HEK293 (cell line): ENCODE results near the gene THSD7B.

ENCODE experiments used
- CTCF ChIA-PET: fragments of 350-600 bp; formaldehyde crosslinking; extraction: SDS; loops from one replicate; lab custom pipeline; 2021; ENCODE audit warnings: antibody characterized with exemption; lab: Yijun Ruan, JAX
- POLR2A ChIA-PET: fragments of 300-600 bp; formaldehyde crosslinking; extraction: SDS; loops from one replicate; lab custom pipeline; 2020; ENCODE audit warnings: antibody characterized with exemption, inconsistent platforms; lab: Yijun Ruan, JAX
- H3K27ac ChIP-seq: fragments of 200-500 bp; sonication (Bioruptor generic); 2 replicates; pipeline ENCODE4 v1.5.1; 2014; ENCODE audit warnings: low read depth, low read length, control low read depth, inconsistent platforms; ENCODE audit errors: extremely low read depth
- H3K36me3 ChIP-seq, 2 experiments: fragments of 200-500 bp in 1 of 2; sonication (Bioruptor generic) in 1 of 2; 1 replicate in 1 of 2; 2 replicates in 1 of 2; pipeline ENCODE4 v1.5.1; 2014 to 2017; ENCODE audit warnings: inconsistent platforms in 2 of 2, low read length in 2 of 2; ENCODE audit not compliant: control insufficient read depth in 2 of 2, insufficient read depth in 1 of 2
- H3K4me1 ChIP-seq: fragments of 200-500 bp; sonication (Bioruptor generic); 2 replicates; pipeline ENCODE4 v1.5.1; 2014; ENCODE audit warnings: mild to moderate bottlenecking, low read length, inconsistent platforms; ENCODE audit not compliant: control insufficient read depth, insufficient read depth
- H3K4me3 ChIP-seq: 2 replicates; pipeline ENCODE4 v1.5.1; 2011; ENCODE audit warnings: low read depth, mild to moderate bottlenecking, control low read depth, low read length, moderate library complexity
- H3K9me3 ChIP-seq: fragments of 200-500 bp; sonication (Bioruptor generic); 2 replicates; pipeline ENCODE4 v1.5.1; 2014; ENCODE audit warnings: low read depth, low read length, inconsistent platforms; ENCODE audit not compliant: control insufficient read depth, insufficient read depth
- GLI4 ChIP-seq: fragments of 450-650 bp; formaldehyde crosslinking; IDR thresholded peaks from 2 replicates; pipeline ENCODE4 v1.5.1; 2016; ENCODE audit warnings: missing biosample characterization, missing genetic modification characterization
- PRDM4 ChIP-seq: fragments of 450-650 bp; formaldehyde crosslinking; IDR thresholded peaks from 2 replicates; pipeline ENCODE4 v1.5.1; 2017; ENCODE audit warnings: missing biosample characterization, missing genetic modification characterization
- SP2 ChIP-seq: fragments of 450-650 bp; formaldehyde crosslinking; IDR thresholded peaks from 2 replicates; pipeline ENCODE4 v1.5.1; 2016; ENCODE audit warnings: missing biosample characterization, missing genetic modification characterization
- WT1 ChIP-seq: fragments of 450-650 bp; formaldehyde crosslinking; IDR thresholded peaks from 2 replicates; pipeline ENCODE4 v1.5.1; 2016; ENCODE audit warnings: missing biosample characterization, missing genetic modification characterization
- YY2 ChIP-seq: fragments of 450-650 bp; formaldehyde crosslinking; IDR thresholded peaks from 2 replicates; pipeline ENCODE4 v1.5.1; 2016; ENCODE audit warnings: missing biosample characterization, missing genetic modification characterization
- ZBTB6 ChIP-seq: fragments of 450-650 bp; formaldehyde crosslinking; IDR thresholded peaks from 2 replicates; pipeline ENCODE4 v1.5.1; 2017; ENCODE audit warnings: missing biosample characterization, missing genetic modification characterization
- ZIC2 ChIP-seq: fragments of 450-650 bp; formaldehyde crosslinking; IDR thresholded peaks from 2 replicates; pipeline ENCODE4 v1.5.1; 2016; ENCODE audit warnings: missing biosample characterization, missing genetic modification characterization
- ZNF223 ChIP-seq: fragments of 450-650 bp; formaldehyde crosslinking; IDR thresholded peaks from 2 replicates; pipeline ENCODE4 v1.5.1; 2016; ENCODE audit warnings: missing biosample characterization, missing genetic modification characterization
- ZNF302 ChIP-seq: fragments of 450-650 bp; formaldehyde crosslinking; IDR thresholded peaks from 2 replicates; pipeline ENCODE4 v1.5.1; 2016; ENCODE audit warnings: missing biosample characterization, missing genetic modification characterization, low read depth
- ZNF362 ChIP-seq: fragments of 450-650 bp; formaldehyde crosslinking; IDR thresholded peaks from 2 replicates; pipeline ENCODE4 v1.5.1; 2016; ENCODE audit warnings: missing biosample characterization, missing genetic modification characterization
- ZNF48 ChIP-seq: fragments of 450-650 bp; formaldehyde crosslinking; IDR thresholded peaks from 2 replicates; pipeline ENCODE4 v1.5.1; 2016; ENCODE audit warnings: missing biosample characterization, missing genetic modification characterization
- ZNF549 ChIP-seq: fragments of 450-650 bp; IDR thresholded peaks from 2 replicates; pipeline ENCODE4 v1.5.1; 2018; ENCODE audit warnings: missing biosample characterization, missing genetic modification characterization, mild to moderate bottlenecking, inconsistent platforms, moderate library complexity
- ZNF585B ChIP-seq: fragments of 450-650 bp; formaldehyde crosslinking; IDR thresholded peaks from 2 replicates; pipeline ENCODE4 v1.5.1; 2016; ENCODE audit warnings: missing biosample characterization, missing genetic modification characterization
- ZNF610 ChIP-seq: fragments of 450-650 bp; formaldehyde crosslinking; IDR thresholded peaks from 2 replicates; pipeline ENCODE4 v1.5.1; 2016; ENCODE audit warnings: missing biosample characterization, missing genetic modification characterization, borderline replicate concordance
- ZNF654 ChIP-seq: fragments of 450-650 bp; formaldehyde crosslinking; IDR thresholded peaks from 2 replicates; pipeline ENCODE4 v1.5.1; 2016; ENCODE audit warnings: low read depth, missing biosample characterization, missing genetic modification characterization
- ZNF660 ChIP-seq: fragments of 450-650 bp; IDR thresholded peaks from 2 replicates; pipeline ENCODE4 v1.5.1; 2018; ENCODE audit warnings: missing biosample characterization, mild to moderate bottlenecking, missing genetic modification characterization
- ZNF701 ChIP-seq: fragments of 450-650 bp; formaldehyde crosslinking; IDR thresholded peaks from 2 replicates; pipeline ENCODE4 v1.5.1; 2016; ENCODE audit warnings: missing biosample characterization, missing genetic modification characterization
- ZNF776 ChIP-seq: fragments of 450-650 bp; formaldehyde crosslinking; IDR thresholded peaks from 2 replicates; pipeline ENCODE4 v1.5.0; 2017; ENCODE audit warnings: missing biosample characterization, missing genetic modification characterization, borderline replicate concordance
- ZSCAN16 ChIP-seq: fragments of 450-650 bp; formaldehyde crosslinking; IDR thresholded peaks from 2 replicates; pipeline ENCODE4 v1.5.1; 2016; ENCODE audit warnings: missing biosample characterization, missing genetic modification characterization
- ZSCAN18 ChIP-seq: fragments of 450-650 bp; formaldehyde crosslinking; IDR thresholded peaks from 2 replicates; pipeline ENCODE4 v1.5.1; 2016; ENCODE audit warnings: missing biosample characterization, missing genetic modification characterization

Gene THSD7B

GRCh38 chr2:137210039-137210438 lies 444.7 kb downstream of the THSD7B start:
- CTCF ChIA-PET, result no interaction called here
- POLR2A ChIA-PET, result no interaction called here
- no peaks in the 10 kb centered on the region for H3K9me3 ChIP-seq

GRCh38 chr2:137211761-137212160 lies 446.4 kb downstream of the THSD7B start:
- H3K36me3 ChIP-seq, result no peaks in the 10 kb centered on the region
- TF ChIP-seq ZNF362 (tag by site-specific recombination), result no peak
- no peak for TF ChIP-seq WT1 (tag by site-specific recombination)
- TF ChIP-seq ZSCAN18 (tag by site-specific recombination), result no peak
- no peak for TF ChIP-seq ZNF610
- TF ChIP-seq ZIC2 (tag by site-specific recombination), result no peak
- no peak for TF ChIP-seq ZNF701
- TF ChIP-seq GLI4 (tag by site-specific recombination), result no peak
- no peak for TF ChIP-seq ZNF549 (tag by site-specific recombination)
- no peak for TF ChIP-seq ZNF776 (tag by site-specific recombination)
- TF ChIP-seq, all 188 proteins: peak for 0
- no peaks in the 10 kb centered on the region for H3K9me3 ChIP-seq
- H3K4me1 ChIP-seq, result no peaks in the 10 kb centered on the region
- H3K4me3 ChIP-seq, result no peak overlapping the region
- ChIA-PET POLR2A (no interaction called here), CTCF (no interaction called here)
- H3K27ac ChIP-seq, result no peak overlapping the region

More at GRCh38 chr2:137210039-137210438, 444.7 kb downstream of the THSD7B start:
- TF ChIP-seq YY2 (tag by site-specific recombination), result no peak
- no peak for TF ChIP-seq ZBTB6 (tag by site-specific recombination)
- TF ChIP-seq, all 188 proteins: peak for 0
- Histone ChIP-seq H3K4me1 (no peaks in the 10 kb centered on the region), H3K27ac (no peak overlapping the region), H3K36me3 (no peaks in the 10 kb centered on the region), H3K4me3 (no peak overlapping the region)

- TF ChIP-seq ZNF654 (no peak), ZNF302 (tag by site-specific recombination) (no peak)
- TF ChIP-seq, all 188 proteins: peak for 0
- H3K4me1 ChIP-seq, result no peaks in the 10 kb centered on the region
- H3K4me3 ChIP-seq, result no peak overlapping the region
- POLR2A ChIA-PET, result no interaction called here
- no peaks in the 10 kb centered on the region for H3K9me3 ChIP-seq
- no peak overlapping the region for H3K27ac ChIP-seq
- no peaks in the 10 kb centered on the region for H3K36me3 ChIP-seq
- CTCF ChIA-PET, result no interaction called here
Measured at GRCh38 chr2:137220438-137220993, 455.2 kb downstream of the THSD7B start.

GRCh38 chr2:137221797-137222492 lies 456.6 kb downstream of the THSD7B start:
- H3K36me3 ChIP-seq, result no peaks in the 10 kb centered on the region
- CTCF ChIA-PET, result interaction anchor here (0.8 kb wide), 1 partner anchor 48 kb away, joined by 4 read pairs; no protein-coding TSS in a partner anchor
- no peaks in the 10 kb centered on the region for H3K4me1 ChIP-seq
- H3K4me3 ChIP-seq, result no peak overlapping the region
- H3K27ac ChIP-seq, result no peak overlapping the region
- no peaks in the 10 kb centered on the region for H3K9me3 ChIP-seq
- POLR2A ChIA-PET, result no interaction called here
- no peak for TF ChIP-seq ZSCAN16
- TF ChIP-seq PRDM4, result no peak
- no peak for TF ChIP-seq ZNF585B (tag by site-specific recombination)
- TF ChIP-seq ZNF660 (tag by site-specific recombination), result no peak
- TF ChIP-seq ZNF223 (tag by site-specific recombination), result no peak
- TF ChIP-seq SP2 (tag by site-specific recombination), result no peak
- TF ChIP-seq ZNF48, result no peak
